Hepatocyte (in vitro differentiated cells): ENCODE measurements around the gene CYSTM1.

Experiments
- CTCF ChIP-seq: fragments of 200-600 bp; sonication (generic); IDR thresholded peaks from 2 replicates; pipeline ENCODE4 v1.5.1; 2016; ENCODE audit warnings: antibody characterized with exemption, mild to moderate bottlenecking; ENCODE audit not compliant: poor library complexity
- EZH2phosphoT487 ChIP-seq: fragments of 200-600 bp; sonication (generic); IDR thresholded peaks from one replicate; pipeline ENCODE4 v1.6.1; 2018; ENCODE audit warnings: antibody characterized with exemption, mild to moderate bottlenecking, low read depth, moderate library complexity; ENCODE audit not compliant: unreplicated experiment, severe bottlenecking

GRCh38 chr5:140223567-140223966 lies 48.6 kb downstream of the CYSTM1 start:
- no peak for TF ChIP-seq CTCF
- TF ChIP-seq EZH2phosphoT487 = no peak
